GM18511 (cell line): ENCODE data around the gene IFT43.
A peak's percentile ranks its signal among the peaks of the same experiment; 100 is the strongest.

Experiments
- ATAC-seq: cut with Tn5 transposase; IDR thresholded peaks from one replicate; pipeline ENCODE4 v1.9.1; 2021; ENCODE audit warnings: mild to moderate bottlenecking, moderate library complexity; ENCODE audit not compliant: unreplicated experiment

The IFT43 gene

DNA sequence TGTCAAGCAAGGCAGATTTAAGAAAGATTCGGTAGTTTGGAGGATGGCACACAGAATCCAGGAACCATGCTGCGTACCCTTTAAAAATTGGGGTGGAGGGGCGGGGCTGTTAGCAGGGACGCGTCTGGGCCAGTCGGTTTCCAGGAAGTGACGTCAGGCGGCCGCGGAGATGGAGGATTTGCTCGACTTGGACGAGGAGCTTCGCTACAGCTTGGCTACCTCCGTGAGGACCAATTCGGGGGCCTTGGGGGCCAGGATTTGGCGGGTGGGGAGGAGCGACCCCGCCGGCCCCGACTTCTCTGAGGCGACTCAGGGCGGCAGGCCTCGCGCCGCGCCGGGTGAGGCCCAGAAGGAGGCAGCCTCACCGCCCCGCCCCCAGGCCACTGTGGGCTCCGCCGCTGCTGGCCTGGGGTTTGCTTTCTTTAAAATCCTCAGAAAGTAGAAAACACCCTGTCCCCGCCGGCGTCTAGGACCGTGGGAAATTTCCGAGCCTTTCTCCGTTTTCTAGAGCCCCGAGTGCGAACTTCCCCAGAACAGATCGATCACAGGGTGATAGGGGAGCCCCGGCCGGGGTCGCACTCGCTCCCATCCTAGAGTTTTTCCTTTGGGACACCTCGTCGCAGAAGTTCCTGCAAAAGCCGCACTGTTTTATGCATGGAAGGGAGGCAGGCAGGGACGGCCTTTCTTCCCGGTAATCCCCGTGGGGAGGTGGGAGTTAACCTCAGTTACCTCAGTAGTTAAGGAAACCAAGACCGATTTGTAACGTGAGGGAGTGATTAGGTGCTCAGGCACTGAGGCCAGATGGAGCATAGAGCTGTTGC lies at the start of gene IFT43:
IFT43 (plus strand) TSS at position 146 of the 821 bp plus-strand sequence; CDS start at position 170, 24 bp downstream.
- ATAC-seq, result peak; percentile 68

GRCh38 chr14:75939200-75939599 lies 46.4 kb upstream of the IFT43 start:
- no peak for ATAC-seq

GRCh38 chr14:75941030-75941429 lies 44.5 kb upstream of the IFT43 start:
- no peak for ATAC-seq

DNA sequence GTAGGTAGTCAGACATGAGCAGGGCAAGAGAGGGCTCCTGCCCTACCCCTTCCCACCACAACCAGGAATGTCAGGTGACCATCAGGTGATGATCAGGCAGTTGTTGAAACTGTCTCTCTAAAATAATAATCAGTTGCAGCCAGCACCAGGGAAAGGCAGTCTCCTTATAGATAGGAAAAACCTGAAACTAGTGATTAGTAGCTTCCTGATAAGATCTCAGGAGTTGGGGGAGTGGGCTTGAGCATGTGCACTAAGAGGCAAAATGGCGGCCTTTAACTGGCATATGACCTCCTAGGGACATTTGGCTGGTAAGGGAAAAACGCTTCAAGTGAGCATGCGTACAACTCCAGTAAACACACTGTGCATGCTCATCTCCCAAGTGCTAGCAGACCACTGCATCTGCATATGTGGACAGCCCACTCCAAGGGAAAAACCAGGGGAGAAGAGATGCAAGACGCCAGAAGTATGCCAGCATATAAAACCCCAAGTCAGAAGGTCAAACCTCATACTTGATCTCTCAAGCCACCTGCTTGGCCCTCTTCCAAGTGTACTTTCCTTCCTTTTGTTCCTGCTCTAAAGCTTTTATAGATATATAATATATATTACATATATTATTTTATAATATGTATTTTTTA lies 40.8 kb upstream of the IFT43 start:
- no peak for ATAC-seq

DNA sequence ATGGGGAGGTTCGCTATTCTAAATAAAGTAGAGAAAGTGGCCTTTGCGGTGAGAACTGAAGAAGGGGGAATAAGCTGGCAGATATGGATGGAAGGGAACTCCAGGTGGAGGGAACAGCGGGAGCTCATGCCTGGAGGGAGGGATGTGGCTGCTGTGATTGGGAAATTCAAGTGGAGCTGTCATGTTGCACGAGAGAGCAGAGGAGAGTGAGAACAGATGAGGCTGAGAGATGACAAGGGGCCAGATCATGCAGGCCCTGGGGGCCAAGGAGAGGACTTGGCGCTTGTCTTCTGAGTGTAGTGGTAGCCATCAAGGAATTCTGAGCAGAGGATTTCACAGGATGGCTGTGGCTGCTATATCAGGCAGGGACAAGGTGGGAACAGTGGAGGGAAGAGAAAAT lies 38.8 kb upstream of the IFT43 start:
- ATAC-seq, result no peak

- ATAC-seq, result no peak
Observed at GRCh38 chr14:75952489-75952888, 33.1 kb upstream of the IFT43 start.

DNA sequence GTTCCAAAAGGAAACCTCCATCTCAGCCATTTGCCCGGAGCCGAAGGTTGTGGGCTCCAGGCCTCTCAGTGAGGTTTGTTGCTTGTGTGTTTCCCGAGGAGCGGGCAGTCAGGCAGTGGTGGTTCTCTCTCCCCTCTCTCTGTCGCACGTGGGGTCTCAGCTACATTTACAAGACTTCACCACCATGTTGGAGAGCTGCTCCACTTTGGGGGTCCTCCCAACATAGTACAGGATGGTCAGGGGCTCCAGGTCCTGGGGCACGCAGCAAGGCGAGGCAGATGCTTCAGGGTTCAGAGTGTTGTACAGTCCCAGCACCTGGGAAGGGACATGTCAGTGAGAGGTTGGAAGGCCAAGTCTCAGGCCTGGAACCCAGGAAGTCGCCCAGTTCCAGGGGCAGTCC lies 26.5 kb upstream of the IFT43 start:
- ATAC-seq, result no peak

- ATAC-seq, result peak; percentile 90
Observed at GRCh38 chr14:75960231-75960630, 25.3 kb upstream of the IFT43 start.

GRCh38 chr14:75961662-75962061 lies 23.9 kb upstream of the IFT43 start:
- ATAC-seq, result no peak

GRCh38 chr14:75967866-75968265 lies 17.7 kb upstream of the IFT43 start:
- no peak for ATAC-seq

DNA sequence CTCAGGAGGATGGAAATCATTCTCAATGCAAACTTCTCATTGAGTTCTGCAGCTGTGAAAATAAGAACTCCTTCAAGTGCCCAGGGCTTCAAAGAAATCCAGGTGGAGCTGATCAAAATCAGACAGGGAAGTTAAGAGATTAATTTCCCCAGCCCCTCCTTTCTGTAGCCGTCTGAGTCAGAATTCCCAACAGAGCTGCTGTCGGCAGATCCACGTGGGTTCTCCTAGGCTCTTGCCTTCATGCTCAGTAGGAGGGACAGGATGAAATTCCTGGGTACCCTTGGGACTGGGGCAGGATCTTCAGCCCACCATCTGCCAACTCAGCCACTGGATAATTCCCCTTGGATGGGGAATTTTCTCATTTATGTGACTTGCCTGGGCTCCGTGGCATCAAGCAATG lies 17.1 kb upstream of the IFT43 start:
- no peak for ATAC-seq

GRCh38 chr14:75969126-75969525 lies 16.4 kb upstream of the IFT43 start:
- no peak for ATAC-seq

DNA sequence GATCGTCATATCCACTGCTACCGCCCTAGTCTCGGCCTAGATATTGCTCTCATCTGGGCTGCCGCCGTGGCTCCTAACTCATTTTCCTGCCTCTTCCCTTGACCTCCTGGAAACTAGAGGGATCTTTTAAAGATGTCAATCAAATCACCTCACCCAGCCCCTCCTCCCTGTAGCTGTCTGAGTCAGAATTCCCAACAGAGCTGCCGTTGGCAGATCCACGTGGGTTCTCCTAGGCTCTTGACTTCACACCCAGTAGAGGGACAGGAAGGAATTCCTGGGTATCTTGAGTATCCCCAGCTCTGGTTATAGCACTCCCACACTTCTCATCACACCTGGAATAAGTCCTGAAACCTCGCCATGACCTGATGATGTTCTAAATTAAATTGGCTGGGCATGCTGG lies 15.7 kb upstream of the IFT43 start:
- no peak for ATAC-seq

DNA sequence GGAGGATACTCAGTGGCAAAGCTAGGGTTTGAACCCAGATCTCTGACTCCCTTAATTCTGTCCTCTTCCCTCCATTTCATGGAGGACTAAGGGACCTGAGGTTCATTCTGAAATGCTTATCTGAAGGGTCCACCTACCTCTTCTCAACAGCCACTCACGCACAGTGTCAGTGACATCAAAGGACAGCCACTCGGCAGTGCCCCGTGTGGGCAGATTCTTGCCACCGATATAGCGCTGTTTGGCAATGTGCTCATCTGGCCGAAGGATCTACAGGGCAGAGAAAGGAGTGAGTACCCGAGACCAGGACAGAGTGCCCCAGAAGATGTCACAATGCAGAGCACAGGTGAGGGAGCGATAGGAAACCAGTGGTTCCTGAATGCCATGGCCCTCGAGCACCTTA lies 14.6 kb upstream of the IFT43 start:
- no peak for ATAC-seq

GRCh38 chr14:75971509-75971908 lies 14.1 kb upstream of the IFT43 start:
- no peak for ATAC-seq

DNA sequence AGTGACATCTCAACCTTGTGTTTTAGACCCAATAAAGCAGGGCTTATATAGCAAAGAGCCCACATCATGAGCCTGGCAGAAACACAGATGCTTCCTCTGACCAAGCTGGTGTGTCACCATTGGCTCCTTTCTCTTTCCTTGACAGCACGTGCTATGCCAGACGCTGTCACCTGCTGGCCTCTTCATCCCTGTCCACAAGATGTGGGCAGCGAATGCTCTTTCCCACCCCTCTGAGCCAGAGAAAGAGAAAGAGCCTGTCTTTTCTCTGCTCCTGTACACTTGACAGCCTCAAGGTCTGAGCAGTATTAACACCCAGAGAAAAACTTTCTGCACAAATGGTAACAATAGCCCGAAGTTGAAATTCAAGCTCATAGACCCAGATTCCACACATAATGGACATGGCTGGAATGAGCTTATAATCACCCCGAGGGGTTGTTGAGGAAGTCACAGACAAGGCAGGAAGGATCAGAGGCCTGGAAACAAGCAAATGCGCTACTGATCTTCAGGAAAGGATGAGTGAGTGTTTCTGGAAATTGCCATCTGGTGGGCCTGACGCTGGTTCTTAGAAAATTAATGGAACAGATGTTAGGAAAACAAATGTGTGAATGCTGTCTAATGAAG lies 12.7 kb upstream of the IFT43 start:
- no peak for ATAC-seq

DNA sequence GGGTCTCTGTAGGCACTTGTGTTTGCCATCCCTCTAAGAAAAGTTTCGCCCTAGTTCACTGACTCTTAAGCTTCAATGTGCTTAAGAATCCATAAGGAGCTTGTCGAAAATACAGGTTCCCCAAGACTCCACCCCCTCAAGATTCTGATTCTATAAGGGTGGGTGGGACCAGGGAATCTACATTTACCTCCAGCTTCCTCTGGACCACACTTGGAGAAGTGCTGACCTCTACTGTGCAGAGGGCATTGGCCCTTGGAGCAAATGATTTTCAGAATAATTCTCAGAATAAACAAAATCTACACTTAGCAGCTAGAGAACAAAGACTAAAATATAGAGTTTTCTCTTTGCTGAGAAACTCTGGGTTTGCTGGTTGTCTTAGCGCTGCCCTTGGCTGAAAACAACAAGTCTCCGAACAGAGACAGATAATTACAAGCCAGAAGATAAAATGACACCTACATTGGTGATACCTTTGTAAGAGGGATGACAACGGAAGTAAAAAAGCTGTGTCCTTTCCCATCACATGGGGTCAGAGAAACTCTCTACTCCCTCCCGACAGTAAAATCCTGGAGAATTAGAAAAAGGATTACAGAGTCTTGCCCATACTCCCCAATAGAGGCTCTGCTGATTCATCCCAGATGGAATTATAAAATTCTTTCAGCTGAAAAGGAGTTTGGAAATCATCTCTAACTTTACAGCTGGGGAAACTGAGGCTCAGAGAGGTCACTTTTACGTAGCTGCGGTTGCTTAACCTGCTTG lies 8.6 kb upstream of the IFT43 start:
- no peak for ATAC-seq

- no peak for ATAC-seq
Observed at GRCh38 chr14:75977582-75977943, 8.0 kb upstream of the IFT43 start.

GRCh38 chr14:75978249-75978731 lies 7.3 kb upstream of the IFT43 start:
- no peak for ATAC-seq

DNA sequence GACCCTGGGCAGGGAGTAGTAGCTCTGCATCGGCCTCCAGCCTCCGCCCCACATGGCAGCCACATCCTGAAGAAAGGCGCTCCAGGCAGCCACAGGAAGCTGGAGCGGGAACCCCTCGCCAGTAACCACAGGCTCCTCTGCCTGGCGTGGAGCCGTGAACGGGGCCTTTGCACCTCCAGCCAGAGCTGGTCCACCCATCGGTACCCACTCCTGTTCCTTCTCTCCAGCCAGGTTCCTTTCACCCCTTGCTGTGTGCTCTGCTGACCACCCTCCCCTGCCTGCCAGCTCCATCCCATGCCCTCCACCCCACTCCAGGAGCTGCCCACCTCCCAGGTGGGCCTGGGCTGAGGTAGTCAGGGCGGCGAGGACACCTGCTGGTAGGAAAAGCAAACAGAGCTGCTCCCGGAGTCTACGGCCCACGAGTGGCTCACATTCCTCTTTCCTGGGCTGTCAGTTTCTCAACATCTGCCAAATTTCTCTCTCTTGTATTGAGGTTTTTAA lies 6.4 kb upstream of the IFT43 start:
- no peak for ATAC-seq
